Activated CD4-positive, alpha-beta T cell treated with anti-CD3 and anti-CD28 coated beads, Interleukin-2, amount 10 ng/mL, durations not matched to agents 7 days and 5 days (primary cell): Measurements from ENCODE around the gene TEX28. TPM values are rescaled to one million over a fixed set of nuclear protein-coding genes. Genes with fewer than 3 reads are reported as not detected.
A peak's percentile ranks its signal among the peaks of the same experiment; 100 is the strongest.
"Not testable (repeated sequence)": the region's sequence is repeated elsewhere in the genome, so short reads cannot be mapped to it uniquely, and the experiment has no call there.

Source experiments
- CTCF ChIA-PET: fragments of 350-600 bp; sonication (Branson Sonifier 250); formaldehyde crosslinking; loops from one replicate; lab custom pipeline; 2021; ENCODE audit warnings: antibody characterized with exemption; lab: Charles Lee
- POLR2A ChIA-PET: fragments of 350-600 bp; sonication (Branson Sonifier 250); formaldehyde crosslinking; loops from one replicate; lab custom pipeline; 2021; ENCODE audit warnings: antibody characterized with exemption; lab: Charles Lee
- DNase-seq: peaks from one replicate; pipeline ENCODE4 v3.0.0-alpha.2; 2020
- H3K27ac Mint-ChIP-seq: one replicate; pipeline ENCODE4 v1.8.0; 2021; ENCODE audit warnings: mild to moderate bottlenecking, moderate library complexity, mixed read lengths
- H3K27me3 Mint-ChIP-seq: one replicate; pipeline ENCODE4 v1.8.0; 2021; ENCODE audit warnings: mixed read lengths
- H3K36me3 Mint-ChIP-seq: one replicate; pipeline ENCODE4 v1.8.0; 2021; ENCODE audit warnings: low read depth, mixed read lengths
- H3K4me1 Mint-ChIP-seq: one replicate; pipeline ENCODE4 v1.8.0; 2021; ENCODE audit warnings: mixed read lengths
- H3K4me3 Mint-ChIP-seq: one replicate; pipeline ENCODE4 v1.8.0; 2021; ENCODE audit warnings: mild to moderate bottlenecking, moderate library complexity, mixed read lengths
- H3K9me3 Mint-ChIP-seq: one replicate; pipeline ENCODE4 v1.8.0; 2021; ENCODE audit warnings: mixed read lengths
- total RNA-seq, 2 experiments: library from RNA; stranded (reverse); gene quantifications; one replicate each; pipeline ENCODE4 v1.2.3, GENCODE V29; 2021

The TEX28 gene, protein sequence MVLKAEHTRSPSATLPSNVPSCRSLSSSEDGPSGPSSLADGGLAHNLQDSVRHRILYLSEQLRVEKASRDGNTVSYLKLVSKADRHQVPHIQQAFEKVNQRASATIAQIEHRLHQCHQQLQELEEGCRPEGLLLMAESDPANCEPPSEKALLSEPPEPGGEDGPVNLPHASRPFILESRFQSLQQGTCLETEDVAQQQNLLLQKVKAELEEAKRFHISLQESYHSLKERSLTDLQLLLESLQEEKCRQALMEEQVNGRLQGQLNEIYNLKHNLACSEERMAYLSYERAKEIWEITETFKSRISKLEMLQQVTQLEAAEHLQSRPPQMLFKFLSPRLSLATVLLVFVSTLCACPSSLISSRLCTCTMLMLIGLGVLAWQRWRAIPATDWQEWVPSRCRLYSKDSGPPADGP
- total RNA-seq = not detected

DNA sequence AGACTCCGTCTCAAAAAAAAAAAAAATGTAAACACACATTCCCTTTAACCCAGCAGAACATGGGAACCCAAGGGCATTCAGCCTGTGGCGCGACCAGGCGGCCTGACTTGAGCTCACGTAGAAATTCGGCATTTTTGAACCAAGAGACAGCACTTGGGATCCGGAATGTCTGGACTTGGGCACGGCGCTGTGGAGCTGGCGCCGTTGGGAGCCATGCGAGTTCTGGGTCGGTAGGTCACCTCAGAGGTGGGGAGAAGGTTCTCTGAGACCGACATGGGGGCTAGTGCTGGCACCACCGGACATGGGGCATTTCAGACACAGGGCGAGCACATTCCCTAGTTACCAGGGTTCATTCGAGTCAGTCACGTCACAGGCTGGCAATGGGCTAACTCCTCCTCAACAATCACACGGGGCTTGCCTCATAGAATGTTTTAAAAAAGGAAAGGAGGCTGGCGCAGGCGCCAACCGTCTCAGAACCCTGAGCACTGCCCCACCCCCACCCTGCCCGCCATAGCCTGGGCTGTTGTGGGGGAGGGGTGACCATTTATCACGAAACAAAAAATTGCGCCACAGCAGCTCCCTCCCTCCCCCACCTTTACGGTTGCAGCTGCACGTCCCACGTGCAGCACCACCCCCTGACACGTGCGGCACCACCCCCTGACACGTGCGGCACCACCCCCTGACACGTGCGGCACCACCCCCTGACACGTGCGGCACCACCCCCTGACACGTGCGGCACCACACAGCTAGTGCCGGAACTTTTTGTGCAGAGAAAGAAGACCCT is at the start of gene TEX28:
Gene TEX28, minus strand, starts transcription at position 334 of the 784 bp plus-strand sequence. CDS start 3,007 bp downstream, outside the sequence.
- Mint-ChIP-seq H3K4me1 (no peaks in the 10 kb centered on the region), H3K9me3 (no peaks in the 10 kb centered on the region), H3K4me3 (no peak within 1 kb of the TSS), H3K36me3 (no peaks in the 10 kb centered on the region), H3K27ac (no peak within 1 kb of the TSS), H3K27me3 (no peaks in the 10 kb centered on the region)
- ChIA-PET POLR2A (interaction anchor here (0.6 kb wide), 1 partner anchor 345 kb away, joined by 6 read pairs; no protein-coding TSS in a partner anchor), CTCF (interaction anchor here (0.6 kb wide), 1 partner anchor 8 kb away, joined by 3 read pairs; no protein-coding TSS in a partner anchor)
- DNase-seq = no peak

DNA sequence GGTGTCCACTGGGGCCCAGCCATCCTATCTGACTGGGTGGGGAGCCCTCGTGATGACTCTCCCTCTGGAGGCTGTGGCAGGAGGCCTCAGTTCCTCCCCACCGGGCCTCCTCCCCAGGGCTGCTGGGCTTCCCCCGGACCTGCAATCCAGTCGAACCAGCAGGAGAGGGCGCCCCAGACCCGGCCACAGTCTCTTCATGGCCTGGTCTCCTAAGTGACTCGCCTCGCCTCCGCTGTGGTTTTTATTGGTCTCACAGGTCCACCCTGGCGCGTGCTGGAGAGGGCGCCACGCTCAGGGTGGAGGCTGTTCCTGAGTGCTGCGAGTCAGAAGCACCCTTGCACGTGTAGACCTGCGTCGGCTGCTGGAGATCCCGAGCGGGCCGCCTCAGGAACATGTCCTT is 48.7 kb upstream of the TEX28 start:
- H3K4me3 Mint-ChIP-seq, POLR2A ChIA-PET, CTCF ChIA-PET, H3K27me3 Mint-ChIP-seq, H3K27ac Mint-ChIP-seq, H3K9me3 Mint-ChIP-seq, H3K36me3 Mint-ChIP-seq, DNase-seq: not testable (repeated sequence)
- H3K4me1 Mint-ChIP-seq = peaks cover 13% of the 10 kb centered on the region

DNA sequence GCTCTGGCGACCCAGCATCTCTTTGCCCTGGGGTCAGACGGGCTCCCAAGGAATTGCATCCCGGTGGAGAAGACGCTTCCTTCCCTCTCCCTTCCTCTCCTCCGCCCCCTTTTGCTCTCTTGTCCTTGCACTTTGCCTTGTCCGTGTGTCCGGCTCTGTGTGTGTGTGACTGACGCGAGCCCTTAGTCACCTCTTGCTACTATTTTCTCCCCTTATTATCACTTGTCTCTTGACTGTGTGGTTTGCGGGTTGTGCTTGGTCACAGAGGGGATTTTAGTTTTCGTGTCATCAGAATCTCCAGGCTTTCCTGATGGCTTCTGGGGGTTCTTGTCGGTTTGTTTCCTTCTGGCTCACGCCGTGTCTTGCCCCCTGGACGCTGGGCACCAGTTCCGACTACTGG is 48.1 kb upstream of the TEX28 start:
- H3K4me1 Mint-ChIP-seq, DNase-seq, POLR2A ChIA-PET, H3K4me3 Mint-ChIP-seq, H3K27ac Mint-ChIP-seq, H3K9me3 Mint-ChIP-seq, H3K27me3 Mint-ChIP-seq, H3K36me3 Mint-ChIP-seq, CTCF ChIA-PET: not testable (repeated sequence)

DNA sequence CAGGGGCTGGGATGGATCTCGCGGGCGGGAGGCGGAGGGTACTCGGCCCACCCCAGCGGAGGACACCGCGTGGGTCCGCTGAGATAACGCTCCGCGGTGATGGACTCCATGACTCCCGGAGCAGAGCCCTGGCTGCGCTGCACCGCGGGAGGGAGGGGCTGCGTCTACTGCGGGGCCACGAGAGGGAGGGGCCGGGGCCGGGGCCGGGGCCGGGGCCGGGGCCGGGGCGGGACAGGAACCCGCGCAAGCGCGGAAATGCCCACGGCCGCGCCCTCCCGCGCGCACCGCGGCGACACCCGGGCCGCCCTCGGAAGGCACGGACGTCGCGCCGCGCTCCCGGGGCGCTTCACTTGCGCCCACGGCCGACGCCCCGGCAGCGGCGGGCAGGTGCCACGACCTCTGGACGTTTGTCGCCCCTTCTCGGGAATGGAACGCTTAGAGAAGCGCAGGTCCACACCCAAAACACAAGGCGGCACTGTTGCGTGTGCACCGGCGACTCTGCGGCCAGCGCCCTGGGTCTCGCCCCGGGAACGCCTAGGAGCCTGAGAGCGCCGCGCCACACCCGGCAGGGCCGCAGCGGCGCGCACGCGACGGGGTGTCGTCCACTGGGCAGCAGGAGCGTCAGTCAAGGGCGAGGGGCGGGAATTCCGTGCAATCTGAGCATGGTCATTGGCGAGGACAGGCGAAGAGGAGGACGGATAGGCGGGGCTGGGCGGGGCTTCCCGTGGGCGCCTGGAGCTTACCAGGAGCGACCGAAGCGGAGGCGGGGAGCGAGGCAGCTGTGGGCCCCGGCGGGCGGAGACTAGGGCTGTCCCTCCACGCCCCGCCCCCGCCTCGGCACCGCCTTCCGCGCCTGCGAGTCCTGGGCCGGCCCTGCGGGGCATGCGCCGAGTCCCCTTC is 46.7 kb upstream of the TEX28 start:
- DNase-seq, POLR2A ChIA-PET, H3K4me3 Mint-ChIP-seq, CTCF ChIA-PET, H3K36me3 Mint-ChIP-seq, H3K4me1 Mint-ChIP-seq, H3K27ac Mint-ChIP-seq, H3K27me3 Mint-ChIP-seq, H3K9me3 Mint-ChIP-seq: not testable (repeated sequence)

DNA sequence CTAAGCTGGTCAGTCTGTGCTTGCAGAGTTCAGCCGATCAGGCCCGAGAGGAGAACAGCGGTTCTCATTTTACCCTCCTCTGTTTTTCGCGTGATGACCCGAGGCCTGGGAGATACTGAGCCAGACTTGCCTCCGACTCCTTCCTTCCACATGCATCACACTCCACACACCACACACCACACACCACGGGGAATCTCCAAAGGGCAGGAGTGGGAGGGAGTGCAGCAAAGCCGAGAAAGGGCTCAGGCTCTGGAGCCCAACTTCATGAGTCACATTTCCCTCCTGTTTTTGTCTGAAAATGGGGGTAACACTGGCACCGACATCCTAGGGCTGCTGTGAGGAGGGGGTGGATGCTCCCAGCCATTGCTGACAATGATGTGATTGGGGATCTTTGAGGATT is 39.6 kb upstream of the TEX28 start:
- H3K27me3 Mint-ChIP-seq = no peaks in the 10 kb centered on the region
- ChIA-PET POLR2A (no interaction called here), CTCF (no interaction called here)
- peaks cover 23% of the 10 kb centered on the region for H3K4me1 Mint-ChIP-seq
- peak overlapping the region; percentile 5 for H3K27ac Mint-ChIP-seq
- H3K4me3 Mint-ChIP-seq = no peak overlapping the region
- H3K9me3 Mint-ChIP-seq = no peaks in the 10 kb centered on the region
- no peaks in the 10 kb centered on the region for H3K36me3 Mint-ChIP-seq
- DNase-seq = no peak

DNA sequence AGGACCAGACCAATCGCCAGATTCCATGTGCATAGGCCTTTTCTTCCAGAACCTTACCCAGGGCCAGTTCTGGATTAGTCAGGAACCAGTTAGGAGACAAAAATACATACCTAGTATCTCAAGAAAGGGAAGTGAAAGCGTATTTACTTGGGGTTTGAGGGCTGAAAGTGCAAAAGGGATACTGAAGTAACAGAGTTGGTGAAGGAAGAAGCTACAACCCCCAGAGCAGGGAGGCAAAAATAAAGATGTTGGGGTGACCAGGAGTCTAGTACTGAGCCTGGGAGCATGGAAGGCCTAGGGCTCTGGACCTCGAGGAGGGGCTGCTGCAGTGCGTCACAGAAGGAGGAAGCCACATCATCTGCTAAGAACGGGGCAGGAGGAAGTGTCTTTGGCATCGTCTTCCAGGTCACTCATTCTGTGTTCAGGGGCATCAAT is 38.9 kb upstream of the TEX28 start:
- H3K36me3 Mint-ChIP-seq = no peaks in the 10 kb centered on the region
- ChIA-PET POLR2A (no interaction called here), CTCF (no interaction called here)
- no peak overlapping the region for H3K4me3 Mint-ChIP-seq
- peaks cover 25% of the 10 kb centered on the region for H3K4me1 Mint-ChIP-seq
- H3K9me3 Mint-ChIP-seq = no peaks in the 10 kb centered on the region
- no peaks in the 10 kb centered on the region for H3K27me3 Mint-ChIP-seq
- no peak for DNase-seq
- peak overlapping the region; percentile 88 for H3K27ac Mint-ChIP-seq

DNA sequence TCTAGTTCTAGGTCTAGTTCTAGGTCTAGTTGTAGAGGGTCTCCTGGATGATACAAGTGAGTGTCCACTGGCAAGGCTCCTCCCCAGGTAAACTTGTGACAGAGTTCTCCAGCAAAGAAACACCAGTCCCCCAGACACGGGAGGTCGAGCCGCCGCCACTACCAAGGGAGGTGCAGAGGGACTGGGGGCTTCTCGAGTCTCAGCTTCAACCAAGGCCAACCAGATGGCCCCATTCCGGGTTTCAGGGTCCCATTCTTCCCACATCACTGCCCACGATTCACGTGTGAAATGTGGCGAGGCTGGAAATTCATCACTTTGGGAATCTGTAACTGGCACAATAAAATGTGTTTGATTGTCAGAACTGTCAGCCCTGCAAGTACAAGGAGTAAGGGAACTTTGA is 38.2 kb upstream of the TEX28 start:
- Mint-ChIP-seq H3K4me3 (no peak overlapping the region), H3K27ac (peak overlapping the region; percentile 88), H3K36me3 (no peaks in the 10 kb centered on the region), H3K4me1 (peaks cover 29% of the 10 kb centered on the region), H3K27me3 (no peaks in the 10 kb centered on the region), H3K9me3 (no peaks in the 10 kb centered on the region)
- no peak for DNase-seq
- ChIA-PET POLR2A (no interaction called here), CTCF (no interaction called here)

DNA sequence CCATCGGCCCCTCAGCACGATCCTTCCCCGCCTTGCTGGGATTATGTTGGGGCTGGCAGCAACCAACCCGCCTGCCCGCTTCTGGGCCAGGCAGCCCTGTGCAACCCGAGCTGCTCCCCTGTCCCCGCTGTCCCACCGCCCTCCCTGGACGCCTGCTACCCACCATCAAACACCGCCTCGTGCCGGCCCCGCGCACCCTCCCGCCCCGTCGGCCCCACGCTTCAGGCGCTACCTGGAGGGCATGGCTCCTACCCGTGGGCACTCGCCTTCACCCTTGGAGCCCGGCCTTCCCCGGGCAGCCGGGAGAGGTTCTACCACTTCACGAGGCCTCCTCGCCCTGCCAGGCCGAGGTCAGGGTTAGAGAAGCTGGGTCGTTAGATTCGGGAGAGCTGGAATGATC is 37.6 kb upstream of the TEX28 start:
- Mint-ChIP-seq H3K9me3 (no peaks in the 10 kb centered on the region), H3K27ac (no peak overlapping the region), H3K36me3 (no peaks in the 10 kb centered on the region), H3K27me3 (no peaks in the 10 kb centered on the region), H3K4me1 (peaks cover 33% of the 10 kb centered on the region), H3K4me3 (no peak overlapping the region)
- CTCF ChIA-PET = no interaction called here
- POLR2A ChIA-PET = no interaction called here
- no peak for DNase-seq

DNA sequence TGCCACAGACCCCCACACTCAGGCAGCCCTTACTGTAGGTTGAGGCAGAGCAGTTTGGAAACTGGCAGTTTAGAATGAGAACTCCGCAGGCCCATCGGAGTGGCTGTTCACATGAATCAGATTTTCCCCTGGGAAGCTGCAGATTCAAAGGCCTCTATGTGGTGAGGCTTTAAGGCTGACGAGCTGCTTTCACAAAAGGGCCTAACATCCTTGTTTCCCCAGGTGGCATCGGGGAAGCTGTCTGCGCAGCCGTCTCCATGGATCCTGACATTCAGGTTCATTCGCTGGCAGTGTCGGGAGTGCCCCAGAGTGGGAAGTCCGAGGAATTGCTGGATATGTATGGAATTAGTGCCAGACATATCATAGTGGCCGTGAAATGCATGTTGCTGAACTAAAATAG is 34.4 kb upstream of the TEX28 start:
- peaks cover 53% of the 10 kb centered on the region for H3K4me1 Mint-ChIP-seq
- H3K36me3 Mint-ChIP-seq = no peaks in the 10 kb centered on the region
- no peak for DNase-seq
- no peaks in the 10 kb centered on the region for H3K27me3 Mint-ChIP-seq
- ChIA-PET POLR2A (no interaction called here), CTCF (interaction anchor here (0.7 kb wide), 1 partner anchor 12 kb away, joined by 3 read pairs; no protein-coding TSS in a partner anchor)
- H3K9me3 Mint-ChIP-seq = no peaks in the 10 kb centered on the region
- H3K27ac Mint-ChIP-seq = peak overlapping the region; percentile 28
- H3K4me3 Mint-ChIP-seq = no peak overlapping the region

DNA sequence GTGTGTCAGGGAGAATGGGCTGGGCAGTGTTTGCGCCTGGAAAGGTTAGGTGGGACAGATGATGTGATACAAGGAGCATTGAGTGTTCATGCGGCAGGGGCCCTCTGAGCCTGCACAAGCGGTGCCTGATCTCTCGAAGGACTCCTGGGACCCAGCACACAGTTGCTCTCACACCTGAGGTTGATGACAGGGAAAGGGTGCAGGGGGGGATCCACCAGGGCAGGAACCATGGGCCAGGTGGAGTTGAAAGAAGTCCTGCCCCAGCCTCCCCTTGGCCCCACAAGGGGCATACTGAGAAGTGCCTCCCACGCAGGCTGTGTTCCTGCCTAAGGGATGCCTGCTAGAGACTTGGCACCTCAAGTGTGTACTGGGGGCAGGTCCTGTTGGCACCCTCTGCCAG is 33.7 kb upstream of the TEX28 start:
- H3K4me3 Mint-ChIP-seq = no peak overlapping the region

DNA sequence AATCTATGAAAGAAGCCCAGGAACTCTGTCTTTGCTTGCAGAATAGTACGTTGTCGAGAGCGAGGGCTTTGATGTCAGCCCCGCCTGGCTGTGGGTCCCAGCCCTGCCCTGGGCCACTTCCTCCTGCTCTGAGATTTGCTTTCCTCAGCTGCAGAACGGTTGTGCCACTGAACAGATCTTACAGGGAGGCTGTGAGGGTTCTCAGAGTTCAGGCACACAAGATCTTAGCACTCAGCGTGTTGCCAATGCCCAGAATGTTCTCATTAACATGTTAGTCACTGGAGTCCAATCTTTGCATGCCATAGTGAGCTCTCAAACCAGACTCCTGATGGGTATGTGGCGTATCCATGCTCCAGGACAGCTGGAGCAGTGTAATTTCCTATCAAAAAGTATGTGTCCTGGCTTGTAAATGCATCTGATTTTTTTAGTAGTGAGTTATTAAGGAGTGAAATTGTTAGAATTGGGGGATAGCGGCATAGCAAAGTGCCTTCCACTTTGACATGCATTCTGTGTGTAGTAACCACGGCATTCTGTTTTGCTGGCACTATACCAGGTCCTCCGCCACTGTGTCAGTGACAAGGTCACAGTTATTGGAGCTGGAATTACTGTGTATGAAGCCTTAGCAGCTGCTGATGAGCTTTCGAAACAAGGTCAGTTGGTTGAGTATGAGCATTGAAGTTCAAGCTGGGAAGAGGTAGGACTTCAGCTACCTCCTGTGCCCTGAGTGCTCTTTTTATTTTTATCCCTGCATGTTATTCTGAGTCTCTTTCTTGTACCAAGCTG is 32.3 kb upstream of the TEX28 start:
- peak overlapping the region; percentile 60 for H3K4me3 Mint-ChIP-seq
- DNase-seq = peak; percentile 71
- no peaks in the 10 kb centered on the region for H3K36me3 Mint-ChIP-seq
- no peaks in the 10 kb centered on the region for H3K9me3 Mint-ChIP-seq
- H3K27ac Mint-ChIP-seq = peak overlapping the region; percentile 92
- ChIA-PET POLR2A (no interaction called here), CTCF (interaction anchor here (0.7 to 1.6 kb wide), 3 partner anchors 17 to 72 kb away, joined by 3 read pairs; partner anchors contain the start of gene RPL10)
- peaks cover 44% of the 10 kb centered on the region for H3K4me1 Mint-ChIP-seq
- H3K27me3 Mint-ChIP-seq = no peaks in the 10 kb centered on the region

More for the DNA sequence above, 33.7 kb upstream of the TEX28 start:
- DNase-seq = no peak
- no peaks in the 10 kb centered on the region for H3K36me3 Mint-ChIP-seq
- H3K9me3 Mint-ChIP-seq = no peaks in the 10 kb centered on the region
- CTCF ChIA-PET = interaction anchor here (0.7 kb wide), 1 partner anchor 11 kb away, joined by 3 read pairs; no protein-coding TSS in a partner anchor
- no peaks in the 10 kb centered on the region for H3K27me3 Mint-ChIP-seq
- POLR2A ChIA-PET = no interaction called here
- H3K4me1 Mint-ChIP-seq = peaks cover 46% of the 10 kb centered on the region
- H3K27ac Mint-ChIP-seq = no peak overlapping the region

DNA sequence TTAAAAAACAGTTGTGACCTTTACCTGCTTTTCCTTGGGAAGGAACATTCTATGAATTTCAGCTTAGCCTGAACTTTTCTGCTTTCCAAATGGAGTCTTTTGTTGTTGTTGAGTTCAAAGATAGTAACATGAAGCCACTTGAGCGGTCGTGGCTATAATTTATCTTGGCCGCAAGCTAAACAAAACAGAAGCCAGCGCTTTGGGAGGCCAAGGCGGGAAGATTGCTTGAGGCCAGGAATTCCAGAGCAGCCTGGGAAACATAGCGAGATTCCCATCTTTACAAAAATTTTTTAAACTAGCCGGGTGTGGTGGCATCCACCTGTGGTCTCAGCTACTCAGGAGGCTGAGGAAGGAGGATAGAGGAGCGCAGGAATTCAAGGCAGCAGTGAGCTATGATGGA is 30.6 kb upstream of the TEX28 start:
- H3K36me3 Mint-ChIP-seq = no peaks in the 10 kb centered on the region
- H3K9me3 Mint-ChIP-seq = no peaks in the 10 kb centered on the region
- no peak overlapping the region for H3K4me3 Mint-ChIP-seq
- CTCF ChIA-PET = interaction anchor here (1.0 to 1.1 kb wide), 2 partner anchors 9 to 11 kb away, joined by 3 to 4 read pairs; no protein-coding TSS in a partner anchor
- POLR2A ChIA-PET = no interaction called here
- no peak for DNase-seq
- no peaks in the 10 kb centered on the region for H3K27me3 Mint-ChIP-seq
- H3K4me1 Mint-ChIP-seq = peaks cover 58% of the 10 kb centered on the region
- no peak overlapping the region for H3K27ac Mint-ChIP-seq
